NCI-H2196 (cell line): ENCODE results near the gene CCT3.
"Not testable (repeated sequence)": the region's sequence is repeated elsewhere in the genome, so short reads cannot be mapped to it uniquely, and the experiment has no call there.

ENCODE experiments used
- DNase-seq: peaks from one replicate; lab custom pipeline; 2025; ENCODE audit not compliant: unreplicated experiment; lab: John Stamatoyannopoulos, UW

Gene CCT3

GRCh38 chr1:156368889-156369684 lies 31.0 kb upstream of the CCT3 start, which contains the start of gene RHBG:
TSS of gene RHBG (plus strand) at chr1:156369211. CDS start at chr1:156369250, 39 bp downstream.
- peak; percentile 68 for DNase-seq

GRCh38 chr1:156368157-156368658 lies 30.1 kb upstream of the CCT3 start:
- DNase-seq, result no peak

GRCh38 chr1:156367383-156368156 lies 29.5 kb upstream of the CCT3 start:
- DNase-seq, result no peak

DNA sequence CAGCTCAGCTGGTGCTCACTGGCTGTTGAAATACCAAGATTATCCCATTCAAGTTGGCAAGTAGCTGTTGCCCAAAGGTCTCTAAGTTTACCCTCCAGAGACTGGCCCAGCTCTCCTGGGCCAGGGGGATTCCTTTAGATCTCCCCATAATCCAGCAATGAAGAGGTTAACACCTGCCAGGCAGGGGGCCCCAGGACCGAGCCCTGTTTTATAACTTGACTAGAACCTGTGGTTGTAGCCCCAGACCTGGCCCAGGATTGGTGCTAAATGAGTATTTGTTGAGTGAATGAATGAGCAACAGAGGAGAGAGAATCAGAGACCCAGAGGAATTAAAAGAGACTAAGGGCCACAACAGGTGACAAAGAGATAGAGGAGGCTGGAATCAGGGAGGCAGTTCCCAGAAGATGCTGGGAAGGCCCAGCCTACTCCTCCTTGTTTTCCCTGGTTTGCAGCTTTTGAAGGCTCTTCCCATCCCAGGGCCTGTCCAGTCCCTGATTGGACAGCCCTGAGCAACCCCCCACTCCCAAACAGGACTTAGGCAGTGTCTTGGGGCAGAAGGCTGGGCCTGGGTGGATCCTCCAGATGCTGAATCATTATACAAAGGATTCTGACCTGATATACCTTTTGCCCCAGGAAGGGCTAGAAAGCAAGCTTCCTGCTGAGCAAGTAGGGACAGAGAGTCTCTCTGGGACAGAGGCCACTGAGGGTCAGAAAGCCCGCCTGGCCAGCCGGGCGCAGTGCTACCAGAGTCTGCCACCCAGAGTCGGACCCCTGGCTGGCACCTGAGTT lies 28.5 kb upstream of the CCT3 start:
- DNase-seq, result no peak

DNA sequence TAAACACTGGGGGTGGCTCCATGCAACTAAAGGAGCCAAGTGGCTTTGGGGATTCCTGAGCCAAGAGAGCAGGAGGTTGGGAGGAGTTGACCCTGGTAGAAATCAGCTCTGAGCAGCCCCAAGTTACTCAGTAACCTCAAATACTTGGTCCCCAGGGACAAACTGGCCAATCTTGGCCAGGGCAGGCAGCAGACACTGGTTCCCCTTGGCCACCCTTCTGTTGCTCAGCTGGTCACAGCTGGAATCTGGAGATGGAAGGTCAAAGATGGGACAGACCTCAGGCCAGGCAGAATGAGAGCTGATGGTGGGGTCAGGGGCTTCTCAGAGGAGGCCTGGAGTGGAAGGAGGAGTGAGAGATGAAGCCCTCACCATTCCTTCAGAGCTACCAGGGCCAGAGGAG lies 27.7 kb upstream of the CCT3 start:
- no peak for DNase-seq

GRCh38 chr1:156360534-156360933 lies 22.4 kb upstream of the CCT3 start:
- DNase-seq, result no peak

DNA sequence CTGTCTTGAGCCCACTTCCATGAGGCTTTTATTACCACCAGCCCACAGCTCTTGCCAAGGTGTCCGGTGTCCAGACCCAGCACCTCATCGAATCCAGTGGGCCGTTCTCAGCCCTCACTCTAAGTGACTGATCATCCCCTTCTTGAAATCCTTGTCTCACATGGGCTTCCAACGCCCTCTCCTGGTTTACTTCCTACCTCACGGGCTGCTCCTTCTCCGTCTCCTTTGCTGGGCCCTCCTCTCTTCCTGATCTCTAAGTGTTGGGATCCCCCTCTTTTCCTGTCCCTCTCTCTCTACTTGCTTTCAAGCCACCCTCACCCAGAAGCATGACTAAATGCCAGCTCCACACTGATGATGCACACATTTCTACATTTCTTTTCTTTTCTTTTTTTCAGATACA lies 21.9 kb upstream of the CCT3 start:
- no peak for DNase-seq

DNA sequence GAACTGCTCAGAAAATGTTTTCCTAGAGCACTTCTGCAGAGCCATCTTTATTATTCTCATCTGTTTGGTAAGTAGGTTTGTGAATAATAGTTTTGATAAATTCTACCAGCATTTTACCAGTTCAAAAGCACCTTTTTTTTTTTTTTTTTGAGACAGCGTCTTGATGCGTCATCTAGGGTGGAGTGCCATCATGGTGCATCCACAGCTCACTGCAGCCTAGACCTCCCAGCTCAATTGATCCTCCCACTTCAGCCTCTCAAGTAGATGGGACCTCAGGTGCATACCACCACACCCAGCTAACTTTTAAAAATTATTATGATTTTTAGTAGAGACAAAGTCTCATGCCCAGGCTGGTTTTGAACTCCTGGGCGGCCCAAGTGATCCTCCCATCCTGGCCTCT lies 21.2 kb upstream of the CCT3 start:
- no peak for DNase-seq

- peak; percentile 15 for DNase-seq
Measured at GRCh38 chr1:156358641-156359040, 20.5 kb upstream of the CCT3 start.

GRCh38 chr1:156357977-156358376 lies 19.9 kb upstream of the CCT3 start:
- DNase-seq, result no peak

- DNase-seq, result peak; percentile 85
Measured at GRCh38 chr1:156356875-156357534, 18.9 kb upstream of the CCT3 start.

GRCh38 chr1:156356262-156356874 lies 18.3 kb upstream of the CCT3 start:
- DNase-seq, result no peak

DNA sequence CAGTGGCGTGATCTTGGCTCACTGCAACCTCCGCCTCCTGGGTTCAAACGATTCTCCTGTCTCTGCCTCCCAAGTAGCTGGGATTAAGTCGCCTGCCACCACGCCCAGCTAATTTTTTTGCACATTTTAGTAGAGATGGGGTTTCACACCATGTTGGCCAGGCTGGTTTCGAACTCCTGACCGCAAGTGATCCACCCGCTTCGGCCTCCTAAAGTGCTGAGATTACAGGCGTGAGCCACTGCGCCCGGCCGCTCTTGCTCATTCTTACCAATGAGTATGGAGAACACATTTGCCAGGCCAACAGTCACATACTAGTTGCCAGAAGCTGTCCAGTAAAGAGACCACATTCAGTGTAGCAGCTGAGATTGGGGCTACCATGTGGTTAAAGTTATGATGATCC lies 14.4 kb upstream of the CCT3 start:
- DNase-seq, result not testable (repeated sequence)

DNA sequence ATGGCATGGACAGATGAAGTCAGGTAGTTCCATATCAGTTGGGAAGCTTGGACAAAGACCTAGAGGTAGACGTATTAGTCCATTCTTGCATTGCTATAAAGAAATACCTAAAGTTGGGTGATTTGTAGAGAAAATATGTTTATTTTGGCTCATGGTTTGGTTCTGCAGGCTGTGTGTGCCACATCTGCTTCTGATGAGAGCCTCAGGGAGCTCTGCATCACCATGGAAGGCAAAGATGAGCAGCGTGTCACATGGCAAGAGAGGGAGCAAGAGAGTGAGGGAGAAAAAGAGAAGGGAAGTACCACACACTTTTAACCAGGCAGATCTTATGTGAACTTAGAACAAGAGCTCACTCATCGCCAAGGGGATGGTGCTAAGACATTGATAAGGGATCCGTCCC lies 9.2 kb upstream of the CCT3 start:
- DNase-seq, result no peak

- no peak for DNase-seq
Measured at GRCh38 chr1:156346636-156347035, 8.5 kb upstream of the CCT3 start.

DNA sequence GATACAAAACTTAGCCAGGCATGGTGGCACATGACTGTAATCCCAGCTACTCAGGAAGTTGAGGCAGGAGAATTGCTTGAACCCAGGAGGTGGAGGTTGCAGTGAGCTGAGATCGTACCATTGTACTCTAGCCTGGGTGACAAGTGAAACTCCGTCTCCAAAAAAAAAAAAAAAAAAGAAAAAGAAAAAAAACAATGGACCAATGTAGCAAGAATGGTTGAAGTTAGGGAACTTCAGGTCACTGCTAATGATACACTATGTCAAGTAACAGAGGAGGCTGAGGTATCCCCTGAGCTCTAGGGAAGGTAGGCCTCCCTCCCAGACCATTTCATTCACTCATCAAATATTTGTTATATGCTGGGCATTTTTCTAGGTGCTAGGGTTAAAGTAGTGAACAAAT lies 7.9 kb upstream of the CCT3 start:
- not testable (repeated sequence) for DNase-seq

DNA sequence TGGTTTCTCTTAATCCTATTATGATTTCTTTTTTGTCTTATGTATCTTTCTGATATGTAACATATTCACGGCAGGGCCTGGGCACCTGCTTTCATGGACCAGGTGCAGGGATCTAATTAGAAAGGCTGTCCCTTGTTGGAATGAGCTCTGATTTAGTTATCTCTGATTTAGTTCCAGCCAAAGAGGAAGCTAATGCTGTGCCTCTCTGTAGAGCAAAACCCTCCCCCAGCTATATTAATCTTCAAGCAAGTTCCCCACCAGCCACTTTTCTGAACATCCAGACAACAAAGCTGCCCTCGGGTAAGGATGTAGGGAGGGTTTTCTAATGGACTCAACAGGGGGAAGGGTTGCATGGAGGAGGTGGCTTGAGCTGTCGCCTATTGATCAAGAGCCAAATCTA lies 6.3 kb upstream of the CCT3 start:
- DNase-seq, result no peak

DNA sequence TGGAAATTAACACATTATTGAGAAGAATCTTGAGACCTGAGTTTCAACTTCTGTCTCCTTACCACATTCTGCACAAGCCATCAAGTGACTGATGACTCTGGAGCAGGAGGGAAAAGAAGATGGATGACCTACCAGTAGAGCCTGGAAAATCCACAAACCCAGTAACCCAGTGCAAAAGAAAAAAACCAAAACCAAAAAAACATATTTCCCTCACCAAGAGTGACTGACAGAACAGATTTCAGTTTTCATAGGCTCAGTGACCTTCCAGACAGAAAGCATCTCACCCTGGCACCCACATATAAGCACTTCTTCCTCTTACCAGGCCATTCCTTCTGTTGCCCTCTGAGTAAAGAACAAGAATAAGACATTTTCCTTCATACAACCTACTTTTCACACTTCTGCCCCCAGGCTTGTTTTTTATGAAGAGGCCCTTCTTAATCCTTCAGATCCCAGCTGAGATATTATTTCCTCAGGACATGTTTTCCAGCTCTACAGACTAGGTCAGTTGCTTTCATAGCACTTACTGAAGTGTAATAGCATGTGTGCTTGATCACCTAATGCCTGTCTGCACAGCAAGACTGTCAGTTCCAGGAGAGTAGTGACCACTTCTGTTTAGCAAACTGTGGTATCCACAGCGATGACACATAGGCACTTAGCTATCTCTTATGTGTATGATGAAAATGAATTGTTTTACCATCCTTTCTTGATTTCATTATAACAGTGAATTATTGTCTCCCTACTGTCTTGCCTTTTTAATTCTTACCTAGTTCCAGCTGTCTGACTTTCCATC lies 4.3 kb upstream of the CCT3 start:
- no peak for DNase-seq

DNA sequence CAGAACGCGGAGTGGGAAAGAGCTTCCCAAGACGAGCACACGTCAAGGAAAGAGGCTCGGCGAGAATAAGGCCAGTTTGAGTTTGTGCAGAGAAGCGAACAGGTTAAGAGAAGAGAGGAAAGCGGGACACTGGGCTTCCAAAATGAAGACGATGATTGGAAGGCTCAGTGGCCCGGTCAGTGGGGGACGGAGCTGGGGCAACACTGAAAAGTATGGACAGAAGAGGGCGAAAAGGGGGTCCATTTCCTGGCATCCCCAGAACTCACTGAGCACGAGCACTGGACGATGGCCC lies 258 bp downstream of the CCT3 start:
- DNase-seq, result peak; percentile 34
